Smooth muscle cell (in vitro differentiated cells): ENCODE data around the gene NCOA5. TPM values are rescaled to one million over a fixed set of nuclear protein-coding genes. Genes with fewer than 3 reads are reported as not detected.

Source experiments
- DNase-seq: peaks from one replicate; lab custom pipeline; 2025; ENCODE audit not compliant: unreplicated experiment; lab: John Stamatoyannopoulos, UW
- H2AFZ ChIP-seq: fragments of 200-600 bp; sonication (generic); 2 replicates; pipeline ENCODE4 v1.6.0; 2016; ENCODE audit warnings: antibody characterized with exemption, low read depth, mild to moderate bottlenecking
- H3F3A ChIP-seq: fragments of 200-600 bp; sonication (generic); 2 replicates; pipeline ENCODE4 v1.6.0; 2017; ENCODE audit warnings: antibody characterized with exemption, low read depth
- H3K27ac ChIP-seq: fragments of 200-600 bp; sonication (generic); 2 replicates; pipeline ENCODE4 v1.5.1; 2016; ENCODE audit warnings: low read depth, mild to moderate bottlenecking
- H3K27me3 ChIP-seq: fragments of 200-600 bp; sonication (generic); 2 replicates; pipeline ENCODE4 v1.6.1; 2016; ENCODE audit warnings: low read depth, mild to moderate bottlenecking
- H3K36me3 ChIP-seq: fragments of 200-600 bp; sonication (generic); 2 replicates; pipeline ENCODE4 v1.5.1; 2016; ENCODE audit warnings: low read depth
- H3K4me1 ChIP-seq: fragments of 200-600 bp; sonication (generic); 2 replicates; pipeline ENCODE4 v1.5.1; 2016; ENCODE audit warnings: low read depth
- H3K4me2 ChIP-seq: fragments of 200-600 bp; sonication (generic); 2 replicates; pipeline ENCODE4 v1.6.0; 2016; ENCODE audit warnings: mild to moderate bottlenecking
- H3K4me3 ChIP-seq: fragments of 200-600 bp; sonication (generic); 2 replicates; pipeline ENCODE4 v1.5.1; 2016; ENCODE audit warnings: mild to moderate bottlenecking
- H3K79me2 ChIP-seq: fragments of 200-600 bp; sonication (generic); 2 replicates; pipeline ENCODE4 v1.6.0; 2016; ENCODE audit warnings: low read depth, mild to moderate bottlenecking
- H3K9ac ChIP-seq: fragments of 200-600 bp; sonication (generic); 2 replicates; pipeline ENCODE4 v1.6.0; 2016; ENCODE audit warnings: low read depth
- H3K9me3 ChIP-seq: fragments of 200-600 bp; sonication (generic); replicated peaks from 2 replicates; pipeline ENCODE4 v1.5.1; 2016; ENCODE audit warnings: low read depth
- H4K20me1 ChIP-seq: fragments of 200-600 bp; sonication (generic); 2 replicates; pipeline ENCODE4 v1.6.0; 2016; ENCODE audit warnings: low read depth
- WGBS: methylation state at CpG from one replicate; pipeline ENCODE4 v1.1.7; 2016; ENCODE audit warnings: low lambda C conversion rate; 5-methylcytosine and 5-hydroxymethylcytosine counted together
- polyA plus RNA-seq: library from polyadenylated mRNA; unstranded; fragments of >200 nt; fragmentation: Nextera tagmentation; extraction: Ambion mirVana; gene quantifications from 2 replicates; pipeline ENCODE4 v1.2.1, GENCODE V29; 2016
- total RNA-seq: library from RNA; depleted of rRNA; stranded (reverse); fragments of >200 nt; gene quantifications from 2 replicates; pipeline ENCODE4 v1.2.3, GENCODE V29; 2014
- TF ChIP-seq, protein P1 (sequence below): fragments of 200-600 bp; sonication (generic); IDR thresholded peaks from 2 replicates; pipeline ENCODE4 v1.5.1; 2017; ENCODE audit warnings: borderline replicate concordance, mild to moderate bottlenecking, antibody characterized with exemption; ENCODE audit not compliant: insufficient read depth, poor library complexity, severe bottlenecking

The NCOA5 gene
- total and polyA plus RNA-seq, 2 experiments from 2014 or later = 8.3 to 11.4 TPM

DNA sequence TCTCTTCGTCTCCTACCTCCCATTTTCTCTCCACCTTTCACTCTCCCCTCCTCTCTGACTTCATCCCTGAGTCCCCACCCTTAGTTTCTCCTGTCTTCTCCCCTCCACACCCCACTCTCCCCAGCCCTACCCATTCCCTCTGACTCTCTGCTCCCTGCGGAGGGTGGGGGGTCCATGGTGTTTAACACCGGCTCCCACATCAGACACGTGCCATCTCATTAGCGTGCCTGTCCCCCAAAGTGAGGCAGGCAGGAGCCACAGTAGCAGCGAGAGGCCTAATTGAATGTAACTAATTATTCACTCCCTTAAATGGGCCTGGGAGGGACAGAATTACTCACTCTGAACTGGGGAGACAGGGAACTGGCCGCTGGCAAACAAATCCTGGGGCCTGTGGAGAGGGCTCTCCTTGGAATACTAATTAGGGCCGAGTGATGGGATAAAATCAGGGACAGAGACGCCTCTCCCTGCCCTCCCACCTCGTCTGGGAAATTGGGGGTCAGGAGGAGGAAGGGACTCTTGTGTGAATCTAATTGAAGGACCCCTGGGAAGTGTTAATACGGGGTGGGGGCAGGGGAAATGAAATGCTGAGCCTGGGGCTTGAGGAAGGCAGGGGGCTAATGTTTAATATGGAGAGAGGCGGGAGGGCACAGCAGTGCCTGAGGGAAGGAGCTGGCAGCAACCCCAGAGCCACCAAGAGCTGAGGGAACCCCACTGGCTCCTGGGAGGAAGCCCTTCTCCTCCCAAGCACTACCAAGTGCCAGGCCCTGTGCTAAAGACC, 46.3 kb upstream of the NCOA5 start:
- TF ChIP-seq, protein P1, sequence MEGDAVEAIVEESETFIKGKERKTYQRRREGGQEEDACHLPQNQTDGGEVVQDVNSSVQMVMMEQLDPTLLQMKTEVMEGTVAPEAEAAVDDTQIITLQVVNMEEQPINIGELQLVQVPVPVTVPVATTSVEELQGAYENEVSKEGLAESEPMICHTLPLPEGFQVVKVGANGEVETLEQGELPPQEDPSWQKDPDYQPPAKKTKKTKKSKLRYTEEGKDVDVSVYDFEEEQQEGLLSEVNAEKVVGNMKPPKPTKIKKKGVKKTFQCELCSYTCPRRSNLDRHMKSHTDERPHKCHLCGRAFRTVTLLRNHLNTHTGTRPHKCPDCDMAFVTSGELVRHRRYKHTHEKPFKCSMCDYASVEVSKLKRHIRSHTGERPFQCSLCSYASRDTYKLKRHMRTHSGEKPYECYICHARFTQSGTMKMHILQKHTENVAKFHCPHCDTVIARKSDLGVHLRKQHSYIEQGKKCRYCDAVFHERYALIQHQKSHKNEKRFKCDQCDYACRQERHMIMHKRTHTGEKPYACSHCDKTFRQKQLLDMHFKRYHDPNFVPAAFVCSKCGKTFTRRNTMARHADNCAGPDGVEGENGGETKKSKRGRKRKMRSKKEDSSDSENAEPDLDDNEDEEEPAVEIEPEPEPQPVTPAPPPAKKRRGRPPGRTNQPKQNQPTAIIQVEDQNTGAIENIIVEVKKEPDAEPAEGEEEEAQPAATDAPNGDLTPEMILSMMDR = no peak

DNA sequence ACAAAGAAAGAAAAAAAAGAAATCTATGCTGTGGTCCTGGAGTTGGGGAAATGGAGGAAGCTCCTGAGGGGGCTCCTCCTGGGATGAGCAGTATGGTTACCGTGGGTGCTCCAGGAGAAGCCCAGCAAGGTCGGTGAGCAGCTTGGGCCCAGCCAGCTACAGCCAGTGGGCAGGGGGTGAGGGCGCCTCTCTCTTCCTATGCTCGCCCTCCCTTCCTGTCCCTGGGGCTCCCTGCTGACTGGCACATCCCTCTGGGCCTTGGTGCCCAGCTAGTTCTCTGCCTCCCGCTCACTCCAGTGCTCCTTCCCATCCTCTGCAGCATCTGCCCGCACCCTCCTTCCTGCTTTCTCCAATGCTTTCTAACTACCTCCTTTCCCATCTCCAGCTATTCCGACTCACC, 45.0 kb upstream of the NCOA5 start:
- Histone ChIP-seq H3K9me3 (no peaks in the 10 kb centered on the region), H3F3A (no peaks in the 10 kb centered on the region), H3K4me3 (no peak overlapping the region), H3K9ac (no peak overlapping the region), H2AFZ (no peak overlapping the region), H3K4me2 (no peak overlapping the region), H3K4me1 (peaks cover 21% of the 10 kb centered on the region), H3K27ac (no peak overlapping the region), H3K36me3 (no peaks in the 10 kb centered on the region), H3K27me3 (peaks cover 21% of the 10 kb centered on the region), H3K79me2 (no peaks in the 10 kb centered on the region), H4K20me1 (no peaks in the 10 kb centered on the region)
- DNase-seq = no peak
- TF ChIP-seq, protein P1 = no peak
- whole genome bisulfite sequencing = 91% methylated on average over 5 of the region's 7 CpGs

More for the DNA sequence above, 46.3 kb upstream of the NCOA5 start:
- 41% methylated on average over 11 of the region's 12 CpGs for WGBS
- no peak overlapping the region for H3K4me2 ChIP-seq
- H3K4me1 ChIP-seq = peaks cover 28% of the 10 kb centered on the region
- H3K27me3 ChIP-seq = peaks cover 9% of the 10 kb centered on the region
- no peaks in the 10 kb centered on the region for H3K79me2 ChIP-seq
- no peaks in the 10 kb centered on the region for H3K9me3 ChIP-seq
- no peak overlapping the region for H3K4me3 ChIP-seq
- H3F3A ChIP-seq = no peaks in the 10 kb centered on the region
- no peak overlapping the region for H3K9ac ChIP-seq
- H4K20me1 ChIP-seq = no peaks in the 10 kb centered on the region
- no peaks in the 10 kb centered on the region for H3K36me3 ChIP-seq
- no peak for DNase-seq
- H3K27ac ChIP-seq = no peak overlapping the region
- H2AFZ ChIP-seq = no peak overlapping the region

- Histone ChIP-seq H3K4me2 (no peak overlapping the region), H3K9ac (no peak overlapping the region), H3K36me3 (no peaks in the 10 kb centered on the region), H3F3A (no peaks in the 10 kb centered on the region), H4K20me1 (no peaks in the 10 kb centered on the region), H3K4me3 (no peak overlapping the region), H3K4me1 (peaks cover 15% of the 10 kb centered on the region), H3K9me3 (no peaks in the 10 kb centered on the region), H2AFZ (no peak overlapping the region), H3K79me2 (no peaks in the 10 kb centered on the region), H3K27me3 (peaks cover 21% of the 10 kb centered on the region), H3K27ac (no peak overlapping the region)
- TF ChIP-seq, protein P1 = no peak
- WGBS = 90% methylated on average over 11 of the region's 11 CpGs
- no peak for DNase-seq
These were observed 44.3 kb upstream of the NCOA5 start for GRCh38 chr20:46133886-46134654.
